ENCODE data around the gene SELENOP.

SELENOP gene

DNA sequence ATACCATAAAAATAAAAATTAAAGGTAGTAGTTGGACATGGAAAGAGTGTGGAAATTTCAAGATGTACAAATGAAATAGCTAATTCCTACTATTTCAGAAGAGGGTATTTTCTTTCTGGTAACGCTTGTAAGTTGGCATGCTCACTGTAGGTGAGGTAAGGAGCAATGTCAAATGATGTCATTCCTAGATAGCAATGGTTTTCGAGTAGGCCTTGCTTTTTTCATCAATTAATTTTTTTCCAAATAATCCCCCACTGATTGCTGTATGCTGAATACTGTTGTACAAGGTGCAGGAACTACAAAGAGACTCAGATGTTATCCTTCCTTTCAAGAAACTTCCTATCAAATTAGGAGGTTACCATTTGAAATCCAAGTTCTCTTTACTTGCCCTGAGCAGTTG lies 928 bp upstream of the SELENOP start:
- ATAC-seq = no peak
- no peak for TF ChIP-seq ARNTL (CRISPR knock-in tag; IDR thresholded peaks at IDR 0.05; ENCODE audit: borderline replicate concordance, low read depth)
- TF ChIP-seq, protein P1, sequence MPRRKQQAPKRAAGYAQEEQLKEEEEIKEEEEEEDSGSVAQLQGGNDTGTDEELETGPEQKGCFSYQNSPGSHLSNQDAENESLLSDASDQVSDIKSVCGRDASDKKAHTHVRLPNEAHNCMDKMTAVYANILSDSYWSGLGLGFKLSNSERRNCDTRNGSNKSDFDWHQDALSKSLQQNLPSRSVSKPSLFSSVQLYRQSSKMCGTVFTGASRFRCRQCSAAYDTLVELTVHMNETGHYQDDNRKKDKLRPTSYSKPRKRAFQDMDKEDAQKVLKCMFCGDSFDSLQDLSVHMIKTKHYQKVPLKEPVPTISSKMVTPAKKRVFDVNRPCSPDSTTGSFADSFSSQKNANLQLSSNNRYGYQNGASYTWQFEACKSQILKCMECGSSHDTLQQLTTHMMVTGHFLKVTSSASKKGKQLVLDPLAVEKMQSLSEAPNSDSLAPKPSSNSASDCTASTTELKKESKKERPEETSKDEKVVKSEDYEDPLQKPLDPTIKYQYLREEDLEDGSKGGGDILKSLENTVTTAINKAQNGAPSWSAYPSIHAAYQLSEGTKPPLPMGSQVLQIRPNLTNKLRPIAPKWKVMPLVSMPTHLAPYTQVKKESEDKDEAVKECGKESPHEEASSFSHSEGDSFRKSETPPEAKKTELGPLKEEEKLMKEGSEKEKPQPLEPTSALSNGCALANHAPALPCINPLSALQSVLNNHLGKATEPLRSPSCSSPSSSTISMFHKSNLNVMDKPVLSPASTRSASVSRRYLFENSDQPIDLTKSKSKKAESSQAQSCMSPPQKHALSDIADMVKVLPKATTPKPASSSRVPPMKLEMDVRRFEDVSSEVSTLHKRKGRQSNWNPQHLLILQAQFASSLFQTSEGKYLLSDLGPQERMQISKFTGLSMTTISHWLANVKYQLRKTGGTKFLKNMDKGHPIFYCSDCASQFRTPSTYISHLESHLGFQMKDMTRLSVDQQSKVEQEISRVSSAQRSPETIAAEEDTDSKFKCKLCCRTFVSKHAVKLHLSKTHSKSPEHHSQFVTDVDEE (CRISPR knock-in tag; IDR thresholded peaks at IDR 0.05) = no peak

GRCh38 chr5:42810834-42811590 lies 680 bp downstream of the SELENOP start:
- ATAC-seq = no peak
- TF ChIP-seq, protein P2, sequence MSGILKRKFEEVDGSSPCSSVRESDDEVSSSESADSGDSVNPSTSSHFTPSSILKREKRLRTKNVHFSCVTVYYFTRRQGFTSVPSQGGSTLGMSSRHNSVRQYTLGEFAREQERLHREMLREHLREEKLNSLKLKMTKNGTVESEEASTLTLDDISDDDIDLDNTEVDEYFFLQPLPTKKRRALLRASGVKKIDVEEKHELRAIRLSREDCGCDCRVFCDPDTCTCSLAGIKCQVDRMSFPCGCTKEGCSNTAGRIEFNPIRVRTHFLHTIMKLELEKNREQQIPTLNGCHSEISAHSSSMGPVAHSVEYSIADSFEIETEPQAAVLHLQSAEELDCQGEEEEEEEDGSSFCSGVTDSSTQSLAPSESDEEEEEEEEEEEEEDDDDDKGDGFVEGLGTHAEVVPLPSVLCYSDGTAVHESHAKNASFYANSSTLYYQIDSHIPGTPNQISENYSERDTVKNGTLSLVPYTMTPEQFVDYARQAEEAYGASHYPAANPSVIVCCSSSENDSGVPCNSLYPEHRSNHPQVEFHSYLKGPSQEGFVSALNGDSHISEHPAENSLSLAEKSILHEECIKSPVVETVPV (CRISPR knock-in tag; IDR thresholded peaks at IDR 0.05) = no peak
- no peak for TF ChIP-seq ARNTL (CRISPR knock-in tag; IDR thresholded peaks at IDR 0.05; ENCODE audit: borderline replicate concordance, low read depth)
- no peak for TF ChIP-seq TCF4 (CRISPR knock-in tag; IDR thresholded peaks at IDR 0.05; ENCODE audit: borderline replicate concordance)
- no peak for TF ChIP-seq ZNF70 (CRISPR knock-in tag; IDR thresholded peaks at IDR 0.05)
- no peak for TF ChIP-seq POU6F1 (CRISPR knock-in tag; IDR thresholded peaks at IDR 0.05; ENCODE audit: borderline replicate concordance, low read depth)
- no peak for TF ChIP-seq ZC3H10 (CRISPR knock-in tag; IDR thresholded peaks at IDR 0.05)
- TF ChIP-seq SNAI2 (CRISPR knock-in tag; IDR thresholded peaks at IDR 0.05) = no peak
- TF ChIP-seq, protein P1 (CRISPR knock-in tag; IDR thresholded peaks at IDR 0.05) = no peak
- TF ChIP-seq OSR1 (CRISPR knock-in tag; IDR thresholded peaks at IDR 0.05) = no peak
- TF ChIP-seq ISL1 (CRISPR knock-in tag; IDR thresholded peaks at IDR 0.05) = no peak
- TF ChIP-seq ZNF8 (CRISPR knock-in tag; IDR thresholded peaks at IDR 0.05) = no peak
- no peak for TF ChIP-seq ZFP30 (CRISPR knock-in tag; IDR thresholded peaks at IDR 0.05)
- TF ChIP-seq, protein P3, sequence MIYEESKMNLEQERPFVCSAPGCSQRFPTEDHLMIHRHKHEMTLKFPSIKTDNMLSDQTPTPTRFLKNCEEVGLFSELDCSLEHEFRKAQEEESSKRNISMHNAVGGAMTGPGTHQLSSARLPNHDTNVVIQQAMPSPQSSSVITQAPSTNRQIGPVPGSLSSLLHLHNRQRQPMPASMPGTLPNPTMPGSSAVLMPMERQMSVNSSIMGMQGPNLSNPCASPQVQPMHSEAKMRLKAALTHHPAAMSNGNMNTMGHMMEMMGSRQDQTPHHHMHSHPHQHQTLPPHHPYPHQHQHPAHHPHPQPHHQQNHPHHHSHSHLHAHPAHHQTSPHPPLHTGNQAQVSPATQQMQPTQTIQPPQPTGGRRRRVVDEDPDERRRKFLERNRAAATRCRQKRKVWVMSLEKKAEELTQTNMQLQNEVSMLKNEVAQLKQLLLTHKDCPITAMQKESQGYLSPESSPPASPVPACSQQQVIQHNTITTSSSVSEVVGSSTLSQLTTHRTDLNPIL (CRISPR knock-in tag; IDR thresholded peaks at IDR 0.05; ENCODE audit: low read depth) = no peak
- TF ChIP-seq ZFP3 (CRISPR knock-in tag; IDR thresholded peaks at IDR 0.05) = no peak
- TF ChIP-seq PPARA (CRISPR knock-in tag; IDR thresholded peaks at IDR 0.05; ENCODE audit: borderline replicate concordance) = no peak
- TF ChIP-seq TOX (CRISPR knock-in tag; IDR thresholded peaks at IDR 0.05; ENCODE audit: borderline replicate concordance) = no peak
- no peak for TF ChIP-seq ESRRG (CRISPR knock-in tag; IDR thresholded peaks at IDR 0.05)
- TF ChIP-seq CSDC2 (CRISPR knock-in tag; IDR thresholded peaks at IDR 0.05) = no peak
- TF ChIP-seq RARB (CRISPR knock-in tag; IDR thresholded peaks at IDR 0.05) = no peak
- no peak for TF ChIP-seq ZNF565 (CRISPR knock-in tag; conservative IDR thresholded peaks at IDR 0.05; ENCODE audit: low read depth)
